Measurements from ENCODE around the gene DOK7. TPM values are rescaled to one million over a fixed set of nuclear protein-coding genes. Genes with fewer than 3 reads are reported as not detected.

The DOK7 gene
- total RNA-seq, 1 experiment from 2014 or later, result 5.3 TPM

DNA sequence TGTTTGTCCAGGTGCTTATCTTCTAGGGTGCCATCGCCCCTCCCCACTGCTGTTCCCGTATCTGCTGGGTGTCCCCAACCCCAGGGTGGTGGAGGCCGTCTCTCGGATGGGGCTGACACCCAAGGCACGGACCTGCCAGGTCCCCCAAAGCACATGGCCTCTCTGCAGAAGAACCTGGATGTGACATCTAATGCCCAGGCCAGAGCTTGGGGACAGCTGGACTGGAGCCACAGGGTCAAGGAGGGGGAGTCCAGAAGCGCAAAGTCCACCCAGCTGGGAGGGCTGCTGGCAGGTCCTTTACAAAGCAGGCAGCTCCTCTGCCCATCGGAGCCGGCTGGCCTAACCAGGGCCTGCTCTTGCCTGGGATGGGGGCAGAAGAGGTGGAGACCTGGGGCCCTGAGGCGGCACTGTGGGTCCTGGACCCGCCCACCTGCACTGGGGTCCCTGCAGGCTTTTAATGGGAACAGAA is 751 bp upstream of the DOK7 start:
- ChIA-PET CTCF (interaction anchor here (0.6 to 1.7 kb wide), 6 partner anchors 18 to 480 kb away, joined by 3 to 6 read pairs (median 4); no protein-coding TSS in a partner anchor), POLR2A (interaction anchor here (1.4 kb wide), 1 partner anchor 29 kb away, joined by 3 read pairs; no protein-coding TSS in a partner anchor)
- DNase-seq (ENCODE audit: unreplicated experiment), result no peak
- Mint-ChIP-seq H3K27me3 (ENCODE audit: insufficient read depth, unreplicated experiment) (peaks cover 11% of the 10 kb centered on the region), H3K36me3 (ENCODE audit: insufficient read depth, unreplicated experiment) (no peaks in the 10 kb centered on the region), H3K9me3 (ENCODE audit: unreplicated experiment) (no peaks in the 10 kb centered on the region), H3K27ac (ENCODE audit: low read depth, unreplicated experiment) (no peak overlapping the region), H3K4me1 (ENCODE audit: insufficient read depth, unreplicated experiment) (peaks cover 6% of the 10 kb centered on the region), H3K4me3 (ENCODE audit: unreplicated experiment) (no peak overlapping the region)
- intact Hi-C loops (cut with micrococcal nuclease), result no loop called here
- TF ChIP-seq, protein P1, sequence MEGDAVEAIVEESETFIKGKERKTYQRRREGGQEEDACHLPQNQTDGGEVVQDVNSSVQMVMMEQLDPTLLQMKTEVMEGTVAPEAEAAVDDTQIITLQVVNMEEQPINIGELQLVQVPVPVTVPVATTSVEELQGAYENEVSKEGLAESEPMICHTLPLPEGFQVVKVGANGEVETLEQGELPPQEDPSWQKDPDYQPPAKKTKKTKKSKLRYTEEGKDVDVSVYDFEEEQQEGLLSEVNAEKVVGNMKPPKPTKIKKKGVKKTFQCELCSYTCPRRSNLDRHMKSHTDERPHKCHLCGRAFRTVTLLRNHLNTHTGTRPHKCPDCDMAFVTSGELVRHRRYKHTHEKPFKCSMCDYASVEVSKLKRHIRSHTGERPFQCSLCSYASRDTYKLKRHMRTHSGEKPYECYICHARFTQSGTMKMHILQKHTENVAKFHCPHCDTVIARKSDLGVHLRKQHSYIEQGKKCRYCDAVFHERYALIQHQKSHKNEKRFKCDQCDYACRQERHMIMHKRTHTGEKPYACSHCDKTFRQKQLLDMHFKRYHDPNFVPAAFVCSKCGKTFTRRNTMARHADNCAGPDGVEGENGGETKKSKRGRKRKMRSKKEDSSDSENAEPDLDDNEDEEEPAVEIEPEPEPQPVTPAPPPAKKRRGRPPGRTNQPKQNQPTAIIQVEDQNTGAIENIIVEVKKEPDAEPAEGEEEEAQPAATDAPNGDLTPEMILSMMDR (IDR thresholded peaks at IDR 0.05; ENCODE audit: unreplicated experiment), result no peak
- BruUV-seq (replicated peaks), result no TSS peak

DNA sequence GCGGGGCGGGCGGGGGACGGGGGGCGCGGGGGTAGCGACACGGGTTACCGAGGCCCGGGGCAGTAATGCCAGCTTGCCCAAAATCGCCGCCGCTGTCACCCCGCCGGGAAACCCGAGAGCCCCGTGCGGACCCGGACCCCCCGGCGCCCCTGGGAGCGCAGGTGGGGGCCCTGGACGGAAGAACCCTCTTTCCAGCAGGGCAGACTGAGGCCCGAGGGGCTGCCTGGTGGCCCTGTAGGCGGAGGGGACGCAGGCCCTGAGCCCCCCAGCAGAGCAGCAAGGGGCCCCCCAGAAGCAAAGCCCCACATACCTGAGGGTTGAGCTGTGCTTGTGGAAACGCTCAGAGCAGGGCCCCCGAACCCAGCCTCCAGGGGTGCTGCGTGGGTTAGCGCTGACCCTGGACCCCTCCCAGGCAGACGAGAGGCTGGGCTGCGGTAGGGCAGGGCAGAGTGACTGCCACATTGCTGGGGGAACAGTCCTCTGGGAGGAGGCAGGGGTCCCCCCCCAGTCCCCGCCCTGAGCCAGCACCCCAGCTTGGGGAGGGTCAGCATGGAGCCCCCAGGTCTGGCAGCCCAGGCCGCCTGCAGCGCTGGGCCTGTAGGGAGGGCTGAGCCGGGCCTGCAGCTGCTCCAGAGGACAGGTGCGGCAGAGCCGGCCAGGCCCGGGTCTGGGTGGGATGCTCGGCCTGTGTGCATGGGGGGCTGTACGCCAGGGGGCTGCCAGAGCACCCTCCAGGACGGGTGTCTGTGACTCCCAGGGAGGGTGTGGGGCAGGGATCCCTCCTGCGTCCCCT is 646 bp downstream of the DOK7 start:
- CTCF ChIA-PET, result interaction anchor here (0.6 to 1.7 kb wide), 3 partner anchors 14 to 228 kb away, joined by 3 to 6 read pairs (median 4); no protein-coding TSS in a partner anchor
- TF ChIP-seq, protein P1 (IDR thresholded peaks at IDR 0.05; ENCODE audit: unreplicated experiment), result no peak
- Mint-ChIP-seq H3K27ac (ENCODE audit: low read depth, unreplicated experiment) (no peak overlapping the region), H3K36me3 (ENCODE audit: insufficient read depth, unreplicated experiment) (no peaks in the 10 kb centered on the region), H3K4me1 (ENCODE audit: insufficient read depth, unreplicated experiment) (peaks cover 6% of the 10 kb centered on the region), H3K27me3 (ENCODE audit: insufficient read depth, unreplicated experiment) (peaks cover 4% of the 10 kb centered on the region), H3K9me3 (ENCODE audit: unreplicated experiment) (no peaks in the 10 kb centered on the region), H3K4me3 (ENCODE audit: unreplicated experiment) (peak overlapping the region; percentile 52)
- POLR2A ChIA-PET, result no interaction called here
- no peak for DNase-seq (ENCODE audit: unreplicated experiment)
- no TSS peak for BruUV-seq (replicated peaks)
- intact Hi-C loops (cut with micrococcal nuclease), result no loop called here

DNA sequence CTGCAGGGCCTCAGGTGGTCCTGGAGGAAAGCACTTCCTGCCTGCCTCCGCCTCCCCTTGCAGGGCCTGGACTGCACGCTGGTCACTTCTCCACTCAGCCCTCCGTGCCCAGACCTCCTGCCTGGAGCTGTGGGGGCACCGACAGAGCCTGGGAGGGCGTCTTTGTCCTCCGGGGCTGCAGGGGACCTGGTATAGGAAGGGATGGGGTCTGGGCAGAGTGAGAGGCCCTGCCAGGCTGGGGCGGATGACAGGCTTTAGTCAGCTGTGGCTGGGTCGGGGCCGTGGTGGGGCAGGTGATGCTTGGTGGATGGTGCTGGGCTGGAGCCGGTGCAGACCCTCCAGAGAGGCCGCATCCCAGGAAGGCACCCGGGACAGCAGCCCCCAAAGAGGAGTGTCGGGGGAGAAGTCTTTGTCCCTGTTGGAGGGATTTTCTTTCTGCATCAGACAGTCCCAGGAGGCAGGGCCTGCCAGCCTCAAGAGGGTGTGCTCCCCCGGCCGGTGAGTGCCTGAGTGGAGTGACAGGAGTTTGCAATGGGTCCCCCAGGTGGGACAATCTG is 1.3 kb downstream of the DOK7 start:
- intact Hi-C loops (cut with micrococcal nuclease), result no loop called here
- no peaks in the 10 kb centered on the region for H3K9me3 Mint-ChIP-seq (ENCODE audit: unreplicated experiment)
- peaks cover 6% of the 10 kb centered on the region for H3K4me1 Mint-ChIP-seq (ENCODE audit: insufficient read depth, unreplicated experiment)
- TF ChIP-seq, protein P1 (IDR thresholded peaks at IDR 0.05; ENCODE audit: unreplicated experiment), result no peak
- CTCF ChIA-PET, result no interaction called here
- no peaks in the 10 kb centered on the region for H3K36me3 Mint-ChIP-seq (ENCODE audit: insufficient read depth, unreplicated experiment)
- BruUV-seq (replicated peaks), result no TSS peak
- H3K4me3 Mint-ChIP-seq (ENCODE audit: unreplicated experiment), result no peak overlapping the region
- POLR2A ChIA-PET, result no interaction called here
- H3K27me3 Mint-ChIP-seq (ENCODE audit: insufficient read depth, unreplicated experiment), result no peaks in the 10 kb centered on the region
- H3K27ac Mint-ChIP-seq (ENCODE audit: low read depth, unreplicated experiment), result no peak overlapping the region
- no peak for DNase-seq (ENCODE audit: unreplicated experiment)

DNA sequence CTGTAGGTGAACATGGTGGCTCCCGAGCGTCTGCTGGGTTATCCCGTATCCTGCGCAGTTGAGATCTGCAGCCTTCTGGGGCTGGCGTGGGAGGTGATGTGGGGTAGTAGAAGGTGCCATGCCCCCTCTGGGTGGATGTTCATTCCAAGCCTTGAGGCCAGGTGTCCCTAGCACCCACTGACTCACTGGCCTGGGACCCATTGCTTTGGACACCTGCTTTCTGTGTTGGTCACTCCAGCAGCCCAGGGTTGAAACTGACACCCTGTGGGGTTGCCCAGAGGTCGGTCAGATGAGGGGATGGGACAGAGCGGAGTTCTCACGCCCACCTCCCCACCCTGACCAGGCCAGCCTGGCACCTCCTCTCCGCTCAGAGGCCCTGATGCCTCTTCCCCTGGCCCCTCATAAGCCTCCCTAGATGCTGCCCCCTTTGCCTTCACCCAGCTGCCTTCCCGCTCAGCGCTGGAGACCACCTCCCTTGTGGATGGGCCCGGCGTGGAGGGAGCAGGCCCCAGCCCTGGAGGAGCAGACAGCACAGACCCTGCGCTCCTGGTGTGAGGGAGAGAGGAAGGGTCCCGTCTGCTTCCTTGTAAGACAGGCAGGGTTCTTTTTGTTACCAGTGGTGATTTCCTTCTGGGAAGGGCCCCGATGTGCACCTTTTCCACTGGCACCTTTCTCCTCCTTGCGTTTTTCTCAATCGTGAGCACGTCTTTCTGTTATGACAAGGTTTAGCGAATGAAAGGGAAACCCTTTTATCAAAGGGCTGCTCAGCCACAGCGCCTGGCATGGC is 2.0 kb downstream of the DOK7 start:
- ChIA-PET CTCF (interaction anchor here (1.6 kb wide), 1 partner anchor 15 kb away, joined by 10 read pairs; no protein-coding TSS in a partner anchor), POLR2A (no interaction called here)
- H3K27me3 Mint-ChIP-seq (ENCODE audit: insufficient read depth, unreplicated experiment), result no peaks in the 10 kb centered on the region
- DNase-seq (ENCODE audit: unreplicated experiment), result no peak
- BruUV-seq (replicated peaks), result no TSS peak
- no peak overlapping the region for H3K4me3 Mint-ChIP-seq (ENCODE audit: unreplicated experiment)
- no peaks in the 10 kb centered on the region for H3K36me3 Mint-ChIP-seq (ENCODE audit: insufficient read depth, unreplicated experiment)
- intact Hi-C loops (cut with micrococcal nuclease), result no loop called here
- TF ChIP-seq, protein P1 (IDR thresholded peaks at IDR 0.05; ENCODE audit: unreplicated experiment), result no peak
- no peaks in the 10 kb centered on the region for H3K9me3 Mint-ChIP-seq (ENCODE audit: unreplicated experiment)
- H3K27ac Mint-ChIP-seq (ENCODE audit: low read depth, unreplicated experiment), result no peak overlapping the region
- peaks cover 7% of the 10 kb centered on the region for H3K4me1 Mint-ChIP-seq (ENCODE audit: insufficient read depth, unreplicated experiment)

All from MCF 10A (cell line).